Stimulated activated CD8-positive, alpha-beta memory T cell treated with anti-CD3 and anti-CD28 coated beads, Interleukin-7, amount 100 ng/mL, for 48 hours (primary cell): Measurements from ENCODE around the gene F11.
"Not testable (repeated sequence)": the region's sequence is repeated elsewhere in the genome, so short reads cannot be mapped to it uniquely, and the experiment has no call there.

ENCODE experiments used
- DNase-seq, 2 donors: peaks; one replicate each; pipeline ENCODE4 v3.0.0-alpha.2; 2020; ENCODE audit warnings: low read depth in 1 of 2; ENCODE audit errors: extremely low read depth in 1 of 2

The F11 gene

GRCh38 chr4:186265683-186266652, at the start of gene F11:
F11 (plus strand) TSS chr4:186266189; CDS start chr4:186267137, 948 bp downstream.
- no peak for DNase-seq

GRCh38 chr4:186216465-186217024, 49.4 kb upstream of the F11 start:
- DNase-seq, result no peak

- no peak for DNase-seq
Measured at GRCh38 chr4:186217733-186218293, 48.2 kb upstream of the F11 start.

- DNase-seq, result no peak
Measured at GRCh38 chr4:186221624-186222023, 44.4 kb upstream of the F11 start.

- no peak for DNase-seq
Measured at GRCh38 chr4:186225848-186226247, 40.1 kb upstream of the F11 start.

- DNase-seq, result no peak
Measured at GRCh38 chr4:186226521-186227189, 39.3 kb upstream of the F11 start.

- DNase-seq, result no peak
Measured at GRCh38 chr4:186227221-186227620, 38.8 kb upstream of the F11 start, which contains the start of gene KLKB1. KLKB1 (plus strand) TSS chr4:186227507; CDS start chr4:186228196, 689 bp downstream.

GRCh38 chr4:186227744-186228513, 38.1 kb upstream of the F11 start:
- no peak for DNase-seq

GRCh38 chr4:186228514-186228894, 37.5 kb upstream of the F11 start:
- DNase-seq, result no peak

- DNase-seq, result no peak
Measured at GRCh38 chr4:186234367-186234766, 31.6 kb upstream of the F11 start.

GRCh38 chr4:186236126-186236525, 29.9 kb upstream of the F11 start:
- no peak for DNase-seq

- DNase-seq, result no peak
Measured at GRCh38 chr4:186240452-186240847, 25.5 kb upstream of the F11 start.

GRCh38 chr4:186240848-186241491, 25.0 kb upstream of the F11 start:
- no peak for DNase-seq

GRCh38 chr4:186241616-186242015, 24.4 kb upstream of the F11 start:
- no peak for DNase-seq

- not testable (repeated sequence) for DNase-seq
Measured at GRCh38 chr4:186242031-186242430, 24.0 kb upstream of the F11 start.

GRCh38 chr4:186243331-186243730, 22.7 kb upstream of the F11 start:
- no peak for DNase-seq

GRCh38 chr4:186244835-186245234, 21.2 kb upstream of the F11 start:
- no peak for DNase-seq

- DNase-seq, result not testable (repeated sequence)
Measured at GRCh38 chr4:186247062-186247752, 18.8 kb upstream of the F11 start.

- no peak for DNase-seq
Measured at GRCh38 chr4:186248643-186249042, 17.3 kb upstream of the F11 start.
